Neural cell (in vitro differentiated cells): Measurements from ENCODE around the gene KMT2E. TPM values are rescaled to one million over a fixed set of nuclear protein-coding genes. Genes with fewer than 3 reads are reported as not detected.

ENCODE experiments used
- H2AFZ ChIP-seq: fragments of 200-600, 300-800 bp; sonication (generic), shearing (Covaris generic); 2 replicates; pipeline ENCODE4 v1.6.0; 2014; ENCODE audit warnings: low read depth, mild to moderate bottlenecking, antibody characterized with exemption, low read length, moderate library complexity
- H3F3A ChIP-seq: fragments of 200-600 bp; shearing (Covaris generic); 2 replicates; pipeline ENCODE4 v1.6.1; 2016; ENCODE audit warnings: mild to moderate bottlenecking, moderate library complexity, mixed read lengths, antibody characterized with exemption, low read length; ENCODE audit not compliant: insufficient read depth, poor library complexity, severe bottlenecking
- H3K27ac ChIP-seq: fragments of 200-600, 300-800 bp; sonication (generic), shearing (Covaris generic); 2 replicates; pipeline ENCODE4 v1.5.1; 2014; ENCODE audit warnings: mild to moderate bottlenecking, low read length, moderate library complexity
- H3K27me3 ChIP-seq: fragments of 300-800, 200-600 bp; sonication (generic), shearing (Covaris generic); 2 replicates; pipeline ENCODE4 v1.6.0; 2014; ENCODE audit warnings: mild to moderate bottlenecking, low read depth, low read length, moderate library complexity; ENCODE audit not compliant: insufficient read depth
- H3K36me3 ChIP-seq: fragments of 300-800, 200-600 bp; sonication (generic), shearing (Covaris generic); 2 replicates; pipeline ENCODE4 v1.5.1; 2014; ENCODE audit warnings: mild to moderate bottlenecking, antibody characterized with exemption, low read length, moderate library complexity; ENCODE audit not compliant: insufficient read depth
- H3K4me2 ChIP-seq: fragments of 300-800, 200-600 bp; sonication (generic), shearing (Covaris generic); 2 replicates; pipeline ENCODE4 v1.6.0; 2014; ENCODE audit warnings: mild to moderate bottlenecking, low read length
- H3K4me3 ChIP-seq: fragments of 300-800, 200-600 bp; sonication (generic), shearing (Covaris generic); 2 replicates; pipeline ENCODE4 v1.5.1; 2014; ENCODE audit warnings: mild to moderate bottlenecking, low read length, moderate library complexity
- H3K79me2 ChIP-seq: fragments of 200-600 bp; shearing (Covaris generic); replicated peaks from 2 replicates; pipeline ENCODE4 v1.6.0; 2014; ENCODE audit warnings: mild to moderate bottlenecking, low read length, moderate library complexity; ENCODE audit not compliant: insufficient read depth
- H3K9ac ChIP-seq: fragments of 300-800, 200-600 bp; sonication (generic), shearing (Covaris generic); 2 replicates; pipeline ENCODE4 v1.6.1; 2016; ENCODE audit warnings: mild to moderate bottlenecking, low read length, mixed read lengths
- H3K9me2 ChIP-seq: fragments of 200-600 bp; shearing (Covaris generic); 2 replicates; pipeline ENCODE4 v1.6.1; 2016; ENCODE audit warnings: mild to moderate bottlenecking, low read length, mixed read lengths; ENCODE audit not compliant: insufficient read depth
- H3K9me3 ChIP-seq: fragments of 200-600, 300-800 bp; sonication (generic), shearing (Covaris generic); 2 replicates; pipeline ENCODE4 v1.6.1; 2016; ENCODE audit warnings: mild to moderate bottlenecking, mixed run types, low read length, moderate library complexity, mixed read lengths
- H4K20me1 ChIP-seq: fragments of 200-600 bp; shearing (Covaris generic); 2 replicates; pipeline ENCODE4 v1.6.1; 2016; ENCODE audit warnings: mild to moderate bottlenecking, mixed run types; ENCODE audit not compliant: insufficient read depth
- EP300 ChIP-seq: fragments of 450-650 bp; conservative IDR thresholded peaks from 2 replicates; pipeline ENCODE4 v1.6.1; 2014; ENCODE audit warnings: antibody characterized with exemption, mild to moderate bottlenecking, moderate library complexity; ENCODE audit not compliant: poor library complexity, severe bottlenecking
- EZH2 ChIP-seq: fragments of 200-600, 300-800 bp; shearing (Covaris generic), sonication (generic); IDR thresholded peaks from 2 replicates; pipeline ENCODE4 v1.6.1; 2014; ENCODE audit warnings: antibody characterized with exemption, low read length, borderline replicate concordance, mild to moderate bottlenecking; ENCODE audit not compliant: insufficient read depth, poor library complexity, severe bottlenecking
- MXI1 ChIP-seq: fragments of 450-650 bp; conservative IDR thresholded peaks from 2 replicates; pipeline ENCODE4 v1.6.1; 2014; ENCODE audit warnings: antibody characterized with exemption, mild to moderate bottlenecking; ENCODE audit not compliant: poor library complexity, severe bottlenecking
- POLR2AphosphoS5 ChIP-seq: IDR thresholded peaks from 2 replicates; pipeline ENCODE4 v1.6.1; 2012
- RAD21 ChIP-seq: fragments of 450-650 bp; conservative IDR thresholded peaks from 2 replicates; pipeline ENCODE4 v1.6.1; 2014; ENCODE audit warnings: antibody characterized with exemption, mild to moderate bottlenecking, moderate library complexity
- REST ChIP-seq: IDR thresholded peaks from 2 replicates; pipeline ENCODE4 v1.6.1; 2012; ENCODE audit warnings: borderline replicate concordance
- SMC3 ChIP-seq: fragments of 450-650 bp; conservative IDR thresholded peaks from 2 replicates; pipeline ENCODE4 v1.6.1; 2014; ENCODE audit warnings: antibody characterized with exemption, mild to moderate bottlenecking, moderate library complexity; ENCODE audit not compliant: poor library complexity
- TAF1 ChIP-seq: IDR thresholded peaks from 2 replicates; pipeline ENCODE4 v1.6.1; 2012; ENCODE audit warnings: low read depth
- polyA plus RNA-seq: library from polyadenylated mRNA; depleted of rRNA; stranded (reverse); fragments of >200 nt; gene quantifications from 2 replicates; pipeline ENCODE4 v1.2.3, GENCODE V29; 2014
- TF ChIP-seq, protein P1 (sequence below): fragments of 450-650 bp; IDR thresholded peaks from 2 replicates; pipeline ENCODE4 v1.5.1; 2014; ENCODE audit warnings: antibody characterized with exemption, mild to moderate bottlenecking, moderate library complexity; ENCODE audit not compliant: poor library complexity, severe bottlenecking

The KMT2E gene
- polyA plus RNA-seq, 1 donor from 2014 or later = 78.4 TPM

DNA sequence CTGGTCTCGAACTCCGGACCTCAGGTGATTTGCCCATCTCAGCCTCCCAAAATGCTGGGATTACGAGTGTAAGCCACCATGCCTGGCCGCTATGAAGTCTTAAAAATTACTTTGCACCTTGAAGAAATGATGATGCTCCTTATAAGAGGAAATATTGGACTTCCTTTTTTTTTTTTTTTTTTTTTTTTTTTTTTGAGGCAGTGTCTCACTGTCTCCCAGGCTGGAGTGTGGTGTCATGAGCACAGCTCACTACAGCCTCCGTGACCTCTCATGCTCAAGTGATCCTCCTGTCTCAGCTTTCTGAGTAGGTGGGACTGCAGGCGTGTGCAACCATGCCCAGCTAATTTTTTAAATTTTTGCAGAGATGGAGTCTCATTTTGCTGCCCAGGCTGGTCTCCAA is 65.3 kb downstream of the KMT2E start:
- H3K36me3 ChIP-seq = peaks cover 12% of the 10 kb centered on the region
- no peak overlapping the region for H3K9ac ChIP-seq
- no peaks in the 10 kb centered on the region for H3K9me3 ChIP-seq
- no peak overlapping the region for H3K4me2 ChIP-seq
- TF ChIP-seq EZH2 (no peak), SMC3 (no peak), POLR2AphosphoS5 (no peak), TAF1 (no peak), EP300 (no peak), MXI1 (no peak), RAD21 (no peak), REST (no peak)
- TF ChIP-seq, protein P1, sequence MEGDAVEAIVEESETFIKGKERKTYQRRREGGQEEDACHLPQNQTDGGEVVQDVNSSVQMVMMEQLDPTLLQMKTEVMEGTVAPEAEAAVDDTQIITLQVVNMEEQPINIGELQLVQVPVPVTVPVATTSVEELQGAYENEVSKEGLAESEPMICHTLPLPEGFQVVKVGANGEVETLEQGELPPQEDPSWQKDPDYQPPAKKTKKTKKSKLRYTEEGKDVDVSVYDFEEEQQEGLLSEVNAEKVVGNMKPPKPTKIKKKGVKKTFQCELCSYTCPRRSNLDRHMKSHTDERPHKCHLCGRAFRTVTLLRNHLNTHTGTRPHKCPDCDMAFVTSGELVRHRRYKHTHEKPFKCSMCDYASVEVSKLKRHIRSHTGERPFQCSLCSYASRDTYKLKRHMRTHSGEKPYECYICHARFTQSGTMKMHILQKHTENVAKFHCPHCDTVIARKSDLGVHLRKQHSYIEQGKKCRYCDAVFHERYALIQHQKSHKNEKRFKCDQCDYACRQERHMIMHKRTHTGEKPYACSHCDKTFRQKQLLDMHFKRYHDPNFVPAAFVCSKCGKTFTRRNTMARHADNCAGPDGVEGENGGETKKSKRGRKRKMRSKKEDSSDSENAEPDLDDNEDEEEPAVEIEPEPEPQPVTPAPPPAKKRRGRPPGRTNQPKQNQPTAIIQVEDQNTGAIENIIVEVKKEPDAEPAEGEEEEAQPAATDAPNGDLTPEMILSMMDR = no peak
- no peaks in the 10 kb centered on the region for H3K79me2 ChIP-seq
- no peak overlapping the region for H3K27ac ChIP-seq
- H4K20me1 ChIP-seq = no peaks in the 10 kb centered on the region
- no peaks in the 10 kb centered on the region for H3K27me3 ChIP-seq
- H2AFZ ChIP-seq = no peak overlapping the region
- H3F3A ChIP-seq = no peaks in the 10 kb centered on the region
- peaks cover 3% of the 10 kb centered on the region for H3K9me2 ChIP-seq
- H3K4me3 ChIP-seq = no peak overlapping the region

GRCh38 chr7:105084581-105084980 is 70.6 kb downstream of the KMT2E start:
- Histone ChIP-seq H2AFZ (no peak overlapping the region), H3K36me3 (peaks cover 13% of the 10 kb centered on the region), H4K20me1 (no peaks in the 10 kb centered on the region), H3K27ac (no peak overlapping the region), H3F3A (no peaks in the 10 kb centered on the region), H3K4me3 (no peak overlapping the region), H3K27me3 (no peaks in the 10 kb centered on the region), H3K9me3 (no peaks in the 10 kb centered on the region), H3K9me2 (no peaks in the 10 kb centered on the region), H3K4me2 (no peak overlapping the region), H3K79me2 (peaks cover 11% of the 10 kb centered on the region), H3K9ac (no peak overlapping the region)
- TF ChIP-seq MXI1 (no peak), EP300 (no peak), TAF1 (no peak), EZH2 (no peak), SMC3 (no peak), RAD21 (no peak), REST (no peak), POLR2AphosphoS5 (no peak)
- TF ChIP-seq, protein P1 = no peak
